SJCRH30 (cell line): Measurements from ENCODE around the gene DMWD. TPM values are rescaled to one million over a fixed set of nuclear protein-coding genes. Genes with fewer than 3 reads are reported as not detected.

Source experiments
- DNase-seq, 2 experiments: peaks; one replicate each; pipeline ENCODE4 v3.0.0-alpha.2; 2015 to 2020
- H3K27ac ChIP-seq: fragments of 250-450 bp; sonication (Bioruptor Pico); 2 replicates; pipeline ENCODE4 v1.5.1; 2020; ENCODE audit warnings: mild to moderate bottlenecking, moderate library complexity
- H3K27me3 ChIP-seq: fragments of 250-450 bp; sonication (Bioruptor Pico); 2 replicates; pipeline ENCODE4 v1.5.1; 2020; ENCODE audit warnings: mild to moderate bottlenecking, moderate library complexity
- H3K36me3 ChIP-seq: fragments of 250-450 bp; sonication (Bioruptor Pico); 2 replicates; pipeline ENCODE4 v1.5.1; 2020; ENCODE audit warnings: mild to moderate bottlenecking, moderate library complexity
- H3K4me1 ChIP-seq: fragments of 250-450 bp; sonication (Bioruptor Pico); 2 replicates; pipeline ENCODE4 v1.5.1; 2020; ENCODE audit warnings: mild to moderate bottlenecking, moderate library complexity
- H3K4me3 ChIP-seq: fragments of 250-450 bp; sonication (Bioruptor Pico); 2 replicates; pipeline ENCODE4 v1.5.1; 2020; ENCODE audit warnings: mild to moderate bottlenecking, moderate library complexity
- H3K9me3 ChIP-seq: fragments of 250-450 bp; sonication (Bioruptor Pico); replicated peaks from 2 replicates; pipeline ENCODE4 v1.5.1; 2020; ENCODE audit warnings: mild to moderate bottlenecking, moderate library complexity
- total RNA-seq: library from RNA; depleted of rRNA; stranded (reverse); fragments of >200 nt; shearing (Covaris generic); gene quantifications from 2 replicates; pipeline ENCODE4 v1.2.3, GENCODE V29; 2014

The DMWD gene
- total RNA-seq, 1 experiment from 2014 or later = 52.9 TPM

DNA sequence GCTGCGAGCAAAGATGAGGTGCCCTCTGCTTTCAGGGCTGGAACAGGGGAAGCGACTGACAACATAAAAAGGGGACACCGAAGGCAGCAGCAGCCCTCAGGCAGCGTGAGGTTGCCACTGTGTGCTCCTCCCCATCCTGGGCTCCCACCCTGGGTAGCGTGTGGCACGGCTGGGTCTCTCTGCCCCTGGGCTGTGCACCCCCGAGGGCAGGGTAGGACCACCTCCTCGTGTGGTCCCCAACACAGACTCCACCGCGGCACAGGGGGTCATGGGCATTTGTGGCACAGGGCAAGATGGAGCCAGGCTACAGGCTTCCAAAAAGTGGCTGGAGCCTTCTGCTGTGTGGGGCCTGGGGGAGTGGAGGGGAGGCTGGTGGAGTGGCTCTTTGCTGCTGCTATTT is 28.9 kb upstream of the DMWD start:
- no peak for DNase-seq
- no peaks in the 10 kb centered on the region for H3K9me3 ChIP-seq
- H3K36me3 ChIP-seq = peaks cover 25% of the 10 kb centered on the region
- no peak overlapping the region for H3K27ac ChIP-seq
- H3K4me3 ChIP-seq = no peak overlapping the region
- no peaks in the 10 kb centered on the region for H3K27me3 ChIP-seq
- H3K4me1 ChIP-seq = peaks cover 8% of the 10 kb centered on the region; the same call in 1 of the 2 replicates

DNA sequence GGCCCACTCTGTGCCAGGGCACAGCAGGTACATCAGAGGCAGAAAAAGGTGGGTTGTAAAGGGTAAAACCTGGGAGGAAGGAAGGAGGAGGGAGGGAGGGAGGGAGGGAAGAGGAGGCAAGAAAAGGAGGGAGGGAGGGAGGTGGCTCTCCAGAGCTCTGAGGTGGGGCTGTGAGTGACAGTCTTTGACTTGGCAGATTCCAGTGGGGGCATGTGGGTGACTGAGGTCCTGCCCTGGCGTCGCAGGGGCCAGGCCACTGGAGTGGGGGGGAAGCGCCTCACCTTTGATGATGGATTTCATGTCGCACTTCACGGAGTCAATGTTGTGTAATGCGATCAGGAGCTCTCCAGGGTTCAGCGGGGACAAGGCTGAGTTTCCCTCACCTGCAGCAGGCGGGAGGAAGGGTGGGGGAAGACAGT is 28.5 kb upstream of the DMWD start:
- no peaks in the 10 kb centered on the region for H3K9me3 ChIP-seq
- peaks cover 23% of the 10 kb centered on the region for H3K36me3 ChIP-seq
- peaks cover 11% of the 10 kb centered on the region; the same call in 1 of the 2 replicates for H3K4me1 ChIP-seq
- no peaks in the 10 kb centered on the region for H3K27me3 ChIP-seq
- H3K4me3 ChIP-seq = no peak overlapping the region
- no peak for DNase-seq
- H3K27ac ChIP-seq = no peak overlapping the region

DNA sequence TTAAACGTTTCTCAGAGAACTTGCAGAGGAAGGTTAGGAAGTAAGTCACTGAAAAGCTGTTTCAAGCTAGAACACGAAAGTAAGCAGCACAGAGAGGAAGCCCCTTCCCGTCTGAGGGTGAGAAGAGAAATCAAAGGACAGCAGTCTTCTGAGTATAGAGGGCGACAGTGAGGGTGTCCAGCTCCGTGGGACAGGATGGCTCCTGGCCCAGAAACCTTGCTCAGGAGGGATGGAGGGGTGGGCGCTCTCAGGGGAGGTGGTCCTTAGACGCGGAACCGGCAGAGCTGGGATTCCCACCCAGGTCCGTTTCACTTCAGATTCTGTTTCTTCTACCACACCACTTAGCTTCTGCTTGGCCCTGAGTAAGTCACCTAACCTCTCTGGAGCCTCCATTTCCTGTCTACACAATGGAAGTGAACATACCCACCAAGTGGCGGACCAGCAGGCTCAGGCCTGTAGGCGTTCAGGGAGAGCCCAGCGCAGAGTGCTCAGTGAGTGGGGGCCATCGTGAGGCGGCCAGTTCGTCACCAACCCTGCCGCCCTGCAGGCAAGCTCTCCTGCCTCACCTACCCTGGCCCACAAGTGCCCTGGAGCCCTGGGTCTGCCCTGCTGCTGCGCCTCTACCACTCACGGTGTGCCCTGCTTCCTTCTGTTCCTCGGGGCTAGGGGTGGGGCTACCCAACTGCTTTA is 27.9 kb upstream of the DMWD start:
- peaks cover 23% of the 10 kb centered on the region for H3K36me3 ChIP-seq
- no peak overlapping the region for H3K4me3 ChIP-seq
- no peak for DNase-seq
- H3K9me3 ChIP-seq = no peaks in the 10 kb centered on the region
- H3K4me1 ChIP-seq = peaks cover 11% of the 10 kb centered on the region; the same call in 1 of the 2 replicates
- H3K27ac ChIP-seq = no peak overlapping the region
- no peaks in the 10 kb centered on the region for H3K27me3 ChIP-seq

DNA sequence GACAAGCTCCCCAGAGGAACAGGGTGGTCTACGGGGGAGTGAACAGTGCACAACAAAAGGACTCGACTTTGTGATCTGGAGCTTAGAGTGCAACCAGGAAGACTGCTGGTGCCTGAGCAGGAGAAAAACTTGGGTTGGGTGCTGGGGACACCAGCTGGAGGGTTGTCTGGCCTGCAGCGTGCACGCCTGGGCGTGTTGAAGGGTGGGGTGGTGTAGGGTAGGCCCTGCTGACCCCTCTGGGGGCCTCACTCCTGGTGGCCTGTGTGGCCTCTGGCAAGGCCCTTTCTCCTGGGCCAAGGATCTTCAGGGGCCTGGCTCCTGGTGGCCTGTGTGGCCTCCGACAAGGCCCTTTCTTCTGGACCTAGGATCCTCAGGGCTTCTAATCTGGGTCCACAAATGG is 27.1 kb upstream of the DMWD start:
- no peak for DNase-seq
- Histone ChIP-seq H3K27ac (no peak overlapping the region), H3K4me1 (peaks cover 11% of the 10 kb centered on the region; the same call in 1 of the 2 replicates), H3K27me3 (no peaks in the 10 kb centered on the region), H3K9me3 (no peaks in the 10 kb centered on the region), H3K36me3 (peaks cover 19% of the 10 kb centered on the region), H3K4me3 (no peak overlapping the region)

DNA sequence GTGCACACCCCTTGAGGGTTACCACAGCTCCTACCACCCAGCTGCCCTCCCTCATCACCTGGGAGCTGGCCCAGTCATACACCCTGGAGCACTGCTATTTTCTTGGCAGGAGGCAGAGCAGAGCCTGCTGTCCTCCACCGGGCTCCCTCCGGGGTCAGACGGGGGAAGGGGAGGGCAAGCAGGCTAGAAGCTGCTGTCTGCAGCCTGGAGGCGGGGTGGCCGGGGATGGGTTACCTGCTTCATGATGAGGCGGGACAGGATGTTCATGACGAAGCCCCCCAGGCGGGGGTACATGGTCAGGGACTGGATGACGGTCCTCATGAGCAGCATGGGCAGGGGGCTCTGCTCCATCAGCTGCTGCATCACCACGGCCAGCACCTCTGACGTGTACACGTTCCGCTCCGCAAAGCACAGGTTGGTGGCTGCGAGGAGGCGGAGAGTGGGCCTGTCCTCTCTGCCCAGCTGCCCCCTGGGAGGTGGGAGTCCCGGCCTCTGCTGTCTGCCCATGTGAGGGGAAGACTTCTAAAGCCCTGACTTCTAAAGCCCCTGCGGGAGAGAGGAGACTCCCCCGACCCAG is 25.2 kb upstream of the DMWD start:
- no peaks in the 10 kb centered on the region for H3K9me3 ChIP-seq
- peak in 1 of 2 experiments; percentile 32 for DNase-seq
- peaks cover 11% of the 10 kb centered on the region for H3K36me3 ChIP-seq
- no peak overlapping the region for H3K27ac ChIP-seq
- no peak overlapping the region for H3K4me3 ChIP-seq
- H3K4me1 ChIP-seq = peaks cover 11% of the 10 kb centered on the region; the same call in 1 of the 2 replicates
- H3K27me3 ChIP-seq = no peaks in the 10 kb centered on the region

DNA sequence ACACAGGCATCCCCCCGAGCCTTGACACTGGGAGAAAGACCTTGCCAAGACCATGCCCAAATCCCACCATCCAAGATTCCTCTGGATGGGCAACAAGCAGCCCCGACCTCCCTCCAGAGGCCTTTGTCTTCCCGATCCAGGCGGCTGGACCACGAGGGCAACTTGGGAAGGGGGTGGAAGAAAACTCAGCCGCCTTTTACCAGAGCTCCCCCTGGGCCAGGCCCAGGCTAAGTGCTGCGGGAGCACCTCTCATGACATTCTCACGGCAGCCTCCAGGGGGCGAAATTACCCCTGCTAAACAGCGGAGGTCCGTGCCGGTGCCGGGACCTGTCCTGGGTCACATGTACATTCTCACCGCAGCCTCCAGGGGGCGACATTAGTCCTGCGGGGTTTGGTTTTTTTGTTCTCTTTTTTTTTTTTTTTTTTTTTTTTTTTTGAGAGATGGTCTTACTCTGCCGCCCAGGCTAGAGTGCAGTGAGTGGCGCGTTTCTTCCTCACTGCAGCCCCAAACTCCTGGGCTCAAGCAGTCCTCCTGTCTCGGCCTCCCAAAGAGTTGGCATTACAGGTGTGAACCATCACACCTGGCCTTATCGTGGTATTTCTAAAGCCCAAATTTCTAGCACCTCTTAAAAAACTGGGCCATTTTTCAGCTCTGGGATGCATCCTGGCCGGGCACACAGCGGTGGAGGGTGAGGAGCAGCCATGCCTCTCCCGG is 24.5 kb upstream of the DMWD start:
- Histone ChIP-seq H3K27me3 (no peaks in the 10 kb centered on the region), H3K27ac (peak overlapping the region; percentile 21; the same call in 1 of the 2 replicates), H3K4me1 (peaks cover 11% of the 10 kb centered on the region; the same call in 1 of the 2 replicates), H3K9me3 (no peaks in the 10 kb centered on the region), H3K4me3 (peak overlapping the region; percentile 56), H3K36me3 (peaks cover 6% of the 10 kb centered on the region)
- peak; percentile 95 to 97 for DNase-seq

DNA sequence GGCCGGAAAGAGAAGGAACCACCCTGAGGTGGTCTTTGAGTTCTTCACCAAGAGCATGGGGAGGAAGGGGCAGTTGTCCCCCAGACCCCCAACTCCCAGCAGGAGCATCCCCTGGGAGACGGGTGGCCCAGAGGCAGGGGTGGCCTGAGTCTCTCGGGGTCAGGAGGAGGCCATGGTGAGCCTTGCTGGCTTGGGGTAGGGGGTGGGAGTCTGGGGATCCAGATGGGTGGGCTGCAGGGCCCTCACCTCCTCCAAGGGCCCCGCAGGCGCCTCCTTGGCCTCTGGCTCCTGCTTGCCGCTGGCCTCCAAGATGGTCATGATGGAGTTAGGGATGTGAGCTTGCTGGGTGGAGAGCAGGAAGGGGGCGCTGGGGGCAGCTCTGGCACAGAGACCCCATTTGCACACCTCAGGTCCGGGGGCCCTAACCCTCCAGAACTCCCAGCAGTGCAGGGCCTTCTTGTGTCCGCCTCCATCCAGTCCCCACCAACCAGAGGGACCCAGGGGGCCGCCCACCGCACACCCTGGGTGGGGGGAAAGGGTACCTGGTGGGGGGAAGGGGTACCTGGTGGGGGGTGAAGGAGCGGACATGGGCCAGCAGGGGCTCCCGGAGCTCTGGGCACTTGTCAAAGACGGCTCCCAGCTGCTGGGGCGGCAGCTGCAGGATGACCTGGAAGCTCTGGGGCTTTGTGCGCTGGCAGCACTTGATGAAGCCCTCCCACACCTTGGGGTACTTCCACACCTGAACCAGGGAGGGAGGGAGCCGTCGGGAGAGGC is 23.8 kb upstream of the DMWD start:
- peak overlapping the region; percentile 21 for H3K27ac ChIP-seq
- H3K36me3 ChIP-seq = peaks cover 6% of the 10 kb centered on the region; the same call in 1 of the 2 replicates
- H3K9me3 ChIP-seq = no peaks in the 10 kb centered on the region
- DNase-seq = no peak
- no peaks in the 10 kb centered on the region for H3K27me3 ChIP-seq
- peaks cover 11% of the 10 kb centered on the region; the same call in 1 of the 2 replicates for H3K4me1 ChIP-seq
- peak overlapping the region; percentile 56 for H3K4me3 ChIP-seq

DNA sequence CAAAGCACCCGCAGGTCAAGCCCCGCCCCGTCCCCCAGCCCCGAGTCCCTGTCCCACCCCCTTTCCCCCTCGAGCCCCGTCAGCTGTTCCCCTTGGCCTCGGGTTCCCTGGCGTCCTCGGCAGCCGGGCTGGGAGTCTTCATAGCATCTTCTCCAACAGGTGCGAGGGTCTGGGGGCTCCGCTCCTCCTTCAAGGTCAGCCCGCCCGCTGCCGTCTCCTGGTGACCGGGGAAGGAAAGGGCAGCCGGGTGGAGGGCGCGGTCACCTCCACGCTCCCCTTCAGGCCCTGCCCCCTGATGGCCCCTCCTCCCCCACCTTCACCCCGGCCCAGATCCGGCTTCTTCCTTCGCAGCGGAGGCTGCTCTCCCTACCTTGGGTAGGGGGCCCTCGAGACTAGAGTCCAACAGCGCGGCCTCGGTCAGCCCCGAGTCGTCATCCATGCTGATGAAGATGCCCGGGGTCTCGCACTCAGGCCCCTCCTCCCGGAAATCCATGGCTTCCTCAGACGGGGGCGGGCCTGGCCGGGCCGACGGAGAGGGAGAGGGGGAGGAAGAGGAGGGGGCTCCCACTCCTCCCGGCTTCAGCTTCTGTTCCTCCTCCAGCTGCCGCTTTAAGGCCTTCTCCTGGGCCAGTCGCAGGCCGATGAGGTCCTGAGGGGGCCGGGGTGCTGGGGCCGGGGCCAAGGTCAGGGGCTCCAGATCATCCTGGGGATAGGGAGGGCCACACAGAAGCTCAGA is 23.0 kb upstream of the DMWD start:
- peak overlapping the region; percentile 56 for H3K4me3 ChIP-seq
- H3K27ac ChIP-seq = peak overlapping the region; percentile 21
- no peaks in the 10 kb centered on the region for H3K9me3 ChIP-seq
- DNase-seq = peak; percentile 43 to 54
- H3K36me3 ChIP-seq = peaks cover 6% of the 10 kb centered on the region; the same call in 1 of the 2 replicates
- peaks cover 11% of the 10 kb centered on the region; the same call in 1 of the 2 replicates for H3K4me1 ChIP-seq
- no peaks in the 10 kb centered on the region for H3K27me3 ChIP-seq

DNA sequence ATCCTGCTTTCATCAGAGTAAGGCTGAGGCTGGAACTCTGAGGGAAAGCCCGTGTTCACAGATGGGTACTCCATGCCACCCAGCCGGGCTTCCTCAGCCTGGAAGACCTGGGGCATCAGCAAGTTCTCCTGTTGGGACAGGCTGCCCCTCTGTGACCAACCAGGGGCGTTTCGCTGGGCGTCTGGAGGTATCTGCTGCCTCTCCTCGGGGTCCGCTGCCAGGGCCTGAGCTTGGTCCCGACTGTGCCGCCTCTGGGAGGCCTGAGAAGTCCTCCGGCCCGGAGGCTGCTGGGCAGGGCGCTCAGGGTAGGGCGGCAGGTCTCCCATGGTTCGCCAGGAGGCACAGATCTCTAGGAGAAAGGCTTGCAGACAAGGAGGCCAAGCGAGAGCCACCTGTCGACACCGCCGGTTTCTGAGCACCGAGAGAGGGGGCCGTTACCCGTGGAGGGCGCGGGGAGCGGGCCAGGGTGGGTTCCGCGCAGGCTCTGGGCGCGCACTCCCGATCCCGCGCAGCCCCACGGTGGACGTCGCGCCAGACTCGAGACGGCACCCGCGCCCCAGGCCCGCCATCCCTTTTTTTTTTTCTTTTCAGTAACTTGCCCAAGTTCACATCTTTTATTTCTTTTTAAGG is 22.3 kb upstream of the DMWD start, which contains the start of gene RSPH6A:
Gene RSPH6A, minus strand, starts transcription at position 458 of the 630 bp plus-strand sequence. Its CDS starts 132 bp downstream, at position 326.
- Histone ChIP-seq H3K4me1 (peaks cover 11% of the 10 kb centered on the region; the same call in 1 of the 2 replicates), H3K4me3 (peak within 1 kb of the TSS; percentile 56), H3K27me3 (no peaks in the 10 kb centered on the region), H3K36me3 (peaks cover 2% of the 10 kb centered on the region; the same call in 1 of the 2 replicates), H3K9me3 (no peaks in the 10 kb centered on the region), H3K27ac (peak within 1 kb of the TSS; percentile 21)
- no peak for DNase-seq

DNA sequence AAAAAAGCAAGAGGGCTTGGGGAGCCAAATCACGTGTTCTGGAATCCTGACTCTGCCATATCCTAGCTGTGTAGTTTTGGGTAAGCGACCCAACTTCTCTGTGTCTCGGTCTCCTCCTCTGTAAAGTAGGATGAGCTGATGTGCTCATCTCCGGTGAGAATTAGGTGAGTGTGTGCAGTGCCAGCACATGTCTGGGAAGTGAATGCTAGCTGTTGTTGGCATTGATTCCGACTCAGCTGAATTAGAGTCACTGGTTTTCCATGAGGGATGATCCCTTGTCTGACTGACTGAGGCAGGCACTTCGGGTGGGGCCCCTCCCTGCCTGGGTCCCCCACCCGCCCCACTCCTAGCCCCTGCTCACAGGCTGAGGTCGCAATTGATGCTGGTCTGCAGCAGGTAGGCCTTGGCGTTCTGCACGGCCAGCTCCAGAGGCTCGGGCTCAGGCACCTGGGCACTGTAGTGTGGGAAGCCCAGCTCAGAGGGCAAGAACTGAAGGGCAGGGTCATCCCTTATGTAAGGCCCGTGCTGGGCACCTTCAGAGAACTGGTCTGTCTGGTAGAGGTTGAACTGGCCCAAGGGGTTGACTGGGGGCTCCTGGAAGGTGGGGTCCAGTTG is 21.6 kb upstream of the DMWD start:
- Histone ChIP-seq H3K27me3 (no peaks in the 10 kb centered on the region), H3K9me3 (no peaks in the 10 kb centered on the region), H3K4me1 (peaks cover 11% of the 10 kb centered on the region; the same call in 1 of the 2 replicates), H3K4me3 (no peak overlapping the region), H3K36me3 (no peaks in the 10 kb centered on the region), H3K27ac (no peak overlapping the region)
- no peak for DNase-seq

DNA sequence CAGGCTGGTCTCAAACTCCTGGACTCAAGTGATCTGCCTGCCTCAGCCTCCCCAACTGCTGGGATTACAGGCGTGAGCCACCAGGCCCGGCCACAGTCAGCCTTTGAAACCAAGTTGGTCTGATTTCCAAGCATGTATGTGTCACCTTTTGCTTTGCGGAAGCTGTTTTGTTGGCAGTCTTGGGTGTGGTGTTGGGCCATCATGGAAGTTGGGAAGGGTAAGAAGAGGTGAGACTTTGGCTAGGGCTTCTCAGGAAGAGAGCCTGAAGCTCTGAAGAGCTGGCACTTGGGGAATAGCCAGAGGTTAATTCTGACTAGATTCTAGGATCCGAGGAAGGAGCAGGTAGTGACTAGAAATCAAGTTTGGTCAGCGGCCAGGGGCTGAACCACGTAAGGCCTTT is 19.7 kb upstream of the DMWD start:
- no peaks in the 10 kb centered on the region for H3K9me3 ChIP-seq
- H3K27ac ChIP-seq = no peak overlapping the region
- H3K36me3 ChIP-seq = no peaks in the 10 kb centered on the region
- DNase-seq = no peak
- H3K27me3 ChIP-seq = no peaks in the 10 kb centered on the region
- no peak overlapping the region for H3K4me3 ChIP-seq
- peaks cover 6% of the 10 kb centered on the region; the same call in 1 of the 2 replicates for H3K4me1 ChIP-seq

DNA sequence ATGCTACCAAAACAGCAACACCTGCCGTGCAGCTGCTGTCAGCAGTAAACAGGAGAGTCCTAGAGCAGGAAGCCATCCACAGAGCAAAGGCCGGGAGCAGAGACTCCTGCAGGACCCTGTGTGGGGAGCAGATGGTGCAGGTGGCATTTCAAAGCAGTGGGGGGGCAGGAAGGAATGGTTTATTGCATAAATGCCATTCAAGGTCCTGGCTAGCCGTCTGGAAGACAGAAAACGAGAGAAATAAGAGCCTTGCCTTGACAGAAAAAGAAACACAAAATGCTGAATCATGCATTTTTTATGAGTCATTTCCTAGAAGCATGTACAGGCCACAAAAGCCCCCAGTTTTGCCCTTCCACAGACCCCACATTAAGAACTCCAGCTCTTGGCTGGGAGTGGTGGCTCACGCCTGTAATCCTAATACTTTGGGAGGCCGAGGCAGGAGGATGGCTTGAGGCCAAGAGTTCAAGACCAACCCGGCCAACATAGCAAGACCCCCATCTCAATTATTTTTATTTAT is 17.1 kb upstream of the DMWD start:
- no peaks in the 10 kb centered on the region for H3K9me3 ChIP-seq
- no peaks in the 10 kb centered on the region for H3K4me1 ChIP-seq
- DNase-seq = peak; percentile 87 to 89
- H3K4me3 ChIP-seq = no peak overlapping the region
- no peaks in the 10 kb centered on the region for H3K36me3 ChIP-seq
- peak overlapping the region; percentile 19 for H3K27ac ChIP-seq
- no peaks in the 10 kb centered on the region for H3K27me3 ChIP-seq

DNA sequence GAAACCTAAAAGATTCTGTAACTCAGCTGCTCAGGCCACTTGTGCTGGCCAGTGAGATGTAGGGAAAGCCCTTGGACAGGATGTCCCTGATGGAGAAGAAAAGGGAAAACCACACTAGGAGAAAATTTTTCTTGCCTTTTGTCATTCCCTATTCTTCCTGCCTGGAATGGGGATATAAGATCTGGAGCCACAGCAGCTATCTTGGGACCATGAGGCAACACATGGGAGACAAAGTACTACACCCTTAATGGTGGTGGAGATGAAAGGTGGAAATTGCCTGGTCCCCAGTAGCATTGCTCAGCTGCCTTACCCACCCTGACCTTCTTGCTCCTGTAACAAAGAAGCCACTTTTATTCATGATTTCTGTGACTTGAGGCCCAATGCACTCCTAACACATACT is 13.1 kb upstream of the DMWD start:
- Histone ChIP-seq H3K4me3 (no peak overlapping the region), H3K4me1 (no peaks in the 10 kb centered on the region), H3K27me3 (0 out of 2 replicates have a peak, but pooled peaks cover 4% of the 10 kb centered on the region), H3K27ac (no peak overlapping the region), H3K36me3 (no peaks in the 10 kb centered on the region), H3K9me3 (no peaks in the 10 kb centered on the region)
- DNase-seq = no peak
